GM12878 (cell line): ENCODE data around the gene SEC16A. TPM values are rescaled to one million over a fixed set of nuclear protein-coding genes. Genes with fewer than 3 reads are reported as not detected.

Experiments used
- ATAC-seq: fragments of 200-7000 bp; cut with Tn5 transposase; 3 replicates; pipeline ENCODE4 v1.9.1; 2020; ENCODE audit warnings: mild to moderate bottlenecking, moderate library complexity
- BruUV-seq: library from RNA; stranded (reverse); fragments of 400-500 nt; replicated peaks from 2 replicates; lab custom pipeline; 2021; lab: Mats Ljungman, UMichigan
- CTCF ChIA-PET: fragments of 300-600 bp; sonication (Branson Sonifier 250); formaldehyde crosslinking; extraction: SDS; loops from one replicate; lab custom pipeline; 2021; ENCODE audit warnings: inconsistent platforms; lab: Yijun Ruan, JAX
- POLR2A ChIA-PET: fragments of 350-600 bp; formaldehyde crosslinking; extraction: SDS; loops from one replicate; lab custom pipeline; 2021; ENCODE audit warnings: inconsistent platforms; lab: Charles Lee
- RAD21 ChIA-PET: fragments of 300-600 bp; sonication (Branson Sonifier 250); formaldehyde crosslinking; loops from one replicate; lab custom pipeline; 2023; ENCODE audit warnings: antibody characterized with exemption; ENCODE audit not compliant: unreplicated experiment; lab: Charles Lee
- SMC1A ChIA-PET: fragments of 300-600 bp; sonication (Branson Sonifier 250); formaldehyde crosslinking; loops from one replicate; lab custom pipeline; 2023; ENCODE audit not compliant: unreplicated experiment, uncharacterized antibody; lab: Charles Lee
- DNase-seq: peaks from one replicate; pipeline ENCODE4 v3.0.0-alpha.2; 2011; ENCODE audit warnings: low read depth, low spot score
- FAIRE-seq: peaks from 3 replicates; lab custom pipeline; 2011; peaks lifted over from hg19 to GRCh38; lab: Jason Lieb, UNC
- H2AFZ ChIP-seq: 2 replicates; pipeline ENCODE4 v1.6.0; 2011; ENCODE audit warnings: low read depth, low read length, control low read depth; ENCODE audit not compliant: control insufficient read depth
- H3K27ac ChIP-seq: 2 replicates; pipeline ENCODE4 v1.5.1; 2011; ENCODE audit warnings: control low read depth; ENCODE audit not compliant: control insufficient read depth, insufficient read depth
- H3K27me3 ChIP-seq, 2 experiments: replicated peaks in 1 of 2; 2 replicates each; pipeline versions ENCODE4 v1.6.0 to v1.6.1; 2011; ENCODE audit warnings: low read length in 1 of 2; ENCODE audit not compliant: control insufficient read depth in 2 of 2, insufficient read depth in 2 of 2
- H3K36me3 ChIP-seq, 2 experiments: 2 replicates each; pipeline ENCODE4 v1.5.1; 2011; ENCODE audit warnings: low read length in 1 of 2; ENCODE audit not compliant: control insufficient read depth in 2 of 2, insufficient read depth in 2 of 2
- H3K4me1 ChIP-seq: 2 replicates; pipeline ENCODE4 v1.6.1; 2011; ENCODE audit warnings: mild to moderate bottlenecking, low read length, moderate library complexity, mixed read lengths; ENCODE audit not compliant: control insufficient read depth, insufficient read depth
- H3K4me2 ChIP-seq: 2 replicates; pipeline ENCODE4 v1.6.0; 2011; ENCODE audit warnings: control low read depth; ENCODE audit not compliant: control insufficient read depth, insufficient read depth
- H3K4me3 ChIP-seq: fragments of 200-600 bp; sonication (generic); 2 replicates; pipeline ENCODE4 v1.5.1; 2016
- H3K79me2 ChIP-seq: 2 replicates; pipeline ENCODE4 v1.6.0; 2011; ENCODE audit warnings: low read length; ENCODE audit not compliant: control insufficient read depth, insufficient read depth
- H3K9ac ChIP-seq: 2 replicates; pipeline ENCODE4 v1.8.0; 2011; ENCODE audit warnings: low read length, control low read depth, mixed read lengths; ENCODE audit not compliant: control insufficient read depth, insufficient read depth
- H3K9me3 ChIP-seq: replicated peaks from 3 replicates; pipeline ENCODE4 v1.5.1; 2011; ENCODE audit warnings: mild to moderate bottlenecking, low read length; ENCODE audit not compliant: control insufficient read depth, insufficient read depth
- H4K20me1 ChIP-seq: 2 replicates; pipeline ENCODE4 v1.6.0; 2011; ENCODE audit not compliant: control insufficient read depth, insufficient read depth
- ATF7 ChIP-seq: fragments of 450-650 bp; IDR thresholded peaks from 2 replicates; pipeline ENCODE4 v1.6.1; 2016; ENCODE audit warnings: low read depth, mild to moderate bottlenecking
- CREM ChIP-seq: IDR thresholded peaks from 2 replicates; pipeline ENCODE4 v1.6.1; 2014; ENCODE audit warnings: antibody characterized with exemption, low read depth
- IKZF1 ChIP-seq: fragments of 450-650 bp; conservative IDR thresholded peaks from 2 replicates; pipeline ENCODE4 v1.6.1; 2017; ENCODE audit warnings: antibody characterized with exemption, mild to moderate bottlenecking
- MYC ChIP-seq: IDR thresholded peaks from 2 replicates; pipeline ENCODE4 v1.6.1; 2011; ENCODE audit warnings: mild to moderate bottlenecking, low read length, moderate library complexity, inconsistent platforms; ENCODE audit not compliant: insufficient read depth, insufficient replicate concordance, insufficient read length, severe bottlenecking
- SIX5 ChIP-seq: IDR thresholded peaks from 2 replicates; pipeline ENCODE4 v1.6.1; 2011; ENCODE audit warnings: mild to moderate bottlenecking, low read depth, low read length, moderate library complexity; ENCODE audit not compliant: severe bottlenecking
- TARDBP ChIP-seq: IDR thresholded peaks from 2 replicates; pipeline ENCODE4 v1.6.1; 2016; ENCODE audit warnings: borderline replicate concordance
- TCF7 ChIP-seq: IDR thresholded peaks from 2 replicates; pipeline ENCODE4 v1.6.1; 2014; ENCODE audit warnings: antibody characterized with exemption, borderline replicate concordance
- WGBS: methylation state at CpG from one replicate; pipeline ENCODE4 v1.1.6; 2016; ENCODE audit warnings: low lambda C conversion rate; ENCODE audit not compliant: insufficient replicate concordance, insufficient coverage; ENCODE audit errors: missing lambda C conversion rate; 5-methylcytosine and 5-hydroxymethylcytosine counted together
- in situ Hi-C: fragments of 300-500 bp; cut with MboI; formaldehyde crosslinking; loops from 9 replicates; pipeline ENCODE4 v1.14.3; 2018; ENCODE audit warnings: mixed read lengths
- intact Hi-C: fragments of 100-400 bp; cut with micrococcal nuclease; formaldehyde crosslinking; loops from one replicate; pipeline ENCODE4 v1.14.2; 2022; ENCODE audit not compliant: unreplicated experiment
- polyA plus RNA-seq, 11 experiments: library from polyadenylated mRNA; depleted of rRNA in 4 of 11; unstranded in 6 of 11; stranded (reverse) in 5 of 11; fragments of >200 nt; fragmentation: Nextera tagmentation in 4 of 11; fragmentation: Illumina TruSeq in 1 of 11; extraction: Ambion mirVana in 4 of 11; extraction: Trizol in 1 of 11; gene quantifications; 1 replicate in 1 of 11; 2 replicates in 10 of 11; pipeline versions ENCODE4 v1.2.1 to v1.2.3, GENCODE V29; 2011 to 2016; ENCODE audit warnings: inconsistent platforms in 2 of 11, missing spikeins in 2 of 11, low read depth in 1 of 11
- total RNA-seq, 4 experiments: library from RNA; depleted of rRNA in 3 of 4; stranded (reverse); fragments of >200 nt in 3 of 4; fragmentation: Illumina TruSeq in 1 of 4; extraction: Trizol in 1 of 4; gene quantifications; 2 replicates each; pipeline versions ENCODE4 v1.2.1 to v1.2.3, GENCODE V29; 2013 to 2021
- TF ChIP-seq, protein P1 (sequence below): fragments of 150-350 bp; IDR thresholded peaks from 2 replicates; pipeline ENCODE4 v1.6.1; 2014; ENCODE audit warnings: mild to moderate bottlenecking, low read depth, low read length
- TF ChIP-seq, protein P2 (sequence below): fragments of 450-650 bp; conservative IDR thresholded peaks from 2 replicates; pipeline ENCODE4 v1.6.1; 2017; ENCODE audit warnings: mild to moderate bottlenecking, moderate library complexity
- TF ChIP-seq, protein P3 (sequence below): IDR thresholded peaks from 2 replicates; pipeline ENCODE4 v1.6.1; 2012; ENCODE audit warnings: improper control_type of control experiment, low read depth, low read length; ENCODE audit not compliant: insufficient replicate concordance
- TF ChIP-seq, protein P4 (sequence below): IDR thresholded peaks from 2 replicates; pipeline ENCODE4 v1.6.1; 2011; ENCODE audit warnings: low read depth, mild to moderate bottlenecking, low read length, moderate library complexity, borderline replicate concordance; ENCODE audit errors: extremely low read depth

The SEC16A gene
- total and polyA plus RNA-seq, 10 of the 15 experiments (the other 5 are each of a cell fraction or from before 2014, with no cell fraction given), result 9.9 to 59.1 (median 21.7) TPM

DNA sequence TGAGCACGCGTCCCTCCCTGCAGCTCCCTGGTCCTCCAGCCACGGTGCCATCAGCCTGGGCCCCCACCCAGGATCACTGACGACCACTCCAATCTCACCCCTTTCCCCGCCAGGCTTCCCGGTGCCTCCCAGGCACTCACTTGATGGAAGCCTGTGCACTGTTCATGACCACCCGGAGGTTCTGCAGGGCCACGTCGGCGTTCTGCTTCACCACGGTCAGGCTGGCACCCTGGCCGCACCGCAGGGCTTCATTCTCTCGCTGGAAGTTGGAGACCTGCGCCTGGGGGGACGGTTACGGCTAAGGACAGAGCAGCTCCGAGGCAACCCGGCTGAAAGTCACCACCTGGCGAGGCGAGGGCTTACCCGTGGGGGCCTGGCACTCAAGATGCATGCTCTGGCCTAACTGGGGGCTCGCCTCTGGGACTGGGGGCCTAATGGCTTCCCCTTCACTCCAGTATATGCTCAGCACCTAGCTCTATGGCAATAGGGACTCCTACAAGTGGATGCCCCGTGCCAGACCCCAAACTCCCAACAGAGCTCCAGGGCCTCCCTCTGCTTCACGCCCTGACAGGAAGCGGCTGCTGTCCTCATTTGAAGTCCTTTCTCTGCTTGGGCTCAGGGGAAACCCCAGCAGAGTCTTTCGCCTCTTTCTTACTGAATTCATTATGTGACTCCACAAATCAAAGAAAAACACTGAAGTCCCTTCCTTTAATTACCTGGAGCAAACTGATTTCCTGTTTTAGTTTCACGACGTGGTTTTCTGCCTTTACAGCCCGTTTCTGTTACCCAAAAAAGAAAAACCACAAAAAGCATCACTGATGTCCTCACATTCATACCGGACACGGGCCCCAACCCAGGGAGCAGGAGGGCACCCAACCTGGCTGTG, 78.7 kb downstream of the SEC16A start:
- peak overlapping the region; percentile 37; the same call in 1 of the 2 replicates for H2AFZ ChIP-seq
- H3K9ac ChIP-seq, result peak overlapping the region; percentile 65
- CTCF ChIA-PET, result interaction anchor here (0.6 to 1.1 kb wide), 2 partner anchors 13 to 41 kb away, joined by 3 to 5 read pairs; no protein-coding TSS in a partner anchor
- BruUV-seq, result no TSS peak
- H3K4me2 ChIP-seq, result peak overlapping the region; percentile 90
- no peaks in the 10 kb centered on the region for H3K27me3 ChIP-seq
- ATAC-seq (peak; percentile 66), FAIRE-seq (peak; percentile 89), DNase-seq (peak; percentile 46)
- H3K36me3 ChIP-seq, result peaks cover 7 to 18% of the 10 kb centered on the region in 2 experiments; a peak in 3 of 4 replicates
- H3K4me1 ChIP-seq, result peaks cover 42% of the 10 kb centered on the region
- in situ Hi-C loops, result no loop called here
- 17% methylated on average over 32 of the region's 32 CpGs for WGBS
- peaks cover 30% of the 10 kb centered on the region for H3K79me2 ChIP-seq
- intact Hi-C loops, result no loop called here
- peak overlapping the region; percentile 37; the same call in 1 of the 2 replicates for H3K4me3 ChIP-seq
- POLR2A ChIA-PET, result interaction anchor here (0.6 to 1.9 kb wide), 3 partner anchors 16 to 41 kb away, joined by 5 to 10 read pairs (median 6); partner anchors contain the start of gene DNLZ
- H4K20me1 ChIP-seq, result no peaks in the 10 kb centered on the region
- peak overlapping the region; percentile 92 for H3K27ac ChIP-seq
- RAD21 ChIA-PET, result interaction anchor here (0.6 to 1.3 kb wide), 5 partner anchors 35 to 656 kb away, joined by 3 to 8 read pairs (median 4); partner anchors contain the start of gene DNLZ
- H3K9me3 ChIP-seq, result no peaks in the 10 kb centered on the region
- SMC1A ChIA-PET, result no interaction called here
- TF ChIP-seq, protein P1, sequence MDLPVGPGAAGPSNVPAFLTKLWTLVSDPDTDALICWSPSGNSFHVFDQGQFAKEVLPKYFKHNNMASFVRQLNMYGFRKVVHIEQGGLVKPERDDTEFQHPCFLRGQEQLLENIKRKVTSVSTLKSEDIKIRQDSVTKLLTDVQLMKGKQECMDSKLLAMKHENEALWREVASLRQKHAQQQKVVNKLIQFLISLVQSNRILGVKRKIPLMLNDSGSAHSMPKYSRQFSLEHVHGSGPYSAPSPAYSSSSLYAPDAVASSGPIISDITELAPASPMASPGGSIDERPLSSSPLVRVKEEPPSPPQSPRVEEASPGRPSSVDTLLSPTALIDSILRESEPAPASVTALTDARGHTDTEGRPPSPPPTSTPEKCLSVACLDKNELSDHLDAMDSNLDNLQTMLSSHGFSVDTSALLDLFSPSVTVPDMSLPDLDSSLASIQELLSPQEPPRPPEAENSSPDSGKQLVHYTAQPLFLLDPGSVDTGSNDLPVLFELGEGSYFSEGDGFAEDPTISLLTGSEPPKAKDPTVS, result no peak
- TF ChIP-seq ATF7, result 0 out of 2 replicates have a peak, but pooled peaks have one; percentile 25
- peak; percentile 69 for TF ChIP-seq CREM
- no peak for TF ChIP-seq TCF7
- TF ChIP-seq SIX5, result no peak
- no peak for TF ChIP-seq MYC
- TF ChIP-seq, protein P2, sequence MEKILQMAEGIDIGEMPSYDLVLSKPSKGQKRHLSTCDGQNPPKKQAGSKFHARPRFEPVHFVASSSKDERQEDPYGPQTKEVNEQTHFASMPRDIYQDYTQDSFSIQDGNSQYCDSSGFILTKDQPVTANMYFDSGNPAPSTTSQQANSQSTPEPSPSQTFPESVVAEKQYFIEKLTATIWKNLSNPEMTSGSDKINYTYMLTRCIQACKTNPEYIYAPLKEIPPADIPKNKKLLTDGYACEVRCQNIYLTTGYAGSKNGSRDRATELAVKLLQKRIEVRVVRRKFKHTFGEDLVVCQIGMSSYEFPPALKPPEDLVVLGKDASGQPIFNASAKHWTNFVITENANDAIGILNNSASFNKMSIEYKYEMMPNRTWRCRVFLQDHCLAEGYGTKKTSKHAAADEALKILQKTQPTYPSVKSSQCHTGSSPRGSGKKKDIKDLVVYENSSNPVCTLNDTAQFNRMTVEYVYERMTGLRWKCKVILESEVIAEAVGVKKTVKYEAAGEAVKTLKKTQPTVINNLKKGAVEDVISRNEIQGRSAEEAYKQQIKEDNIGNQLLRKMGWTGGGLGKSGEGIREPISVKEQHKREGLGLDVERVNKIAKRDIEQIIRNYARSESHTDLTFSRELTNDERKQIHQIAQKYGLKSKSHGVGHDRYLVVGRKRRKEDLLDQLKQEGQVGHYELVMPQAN, result no peak
- no peak for TF ChIP-seq TARDBP
- peak; percentile 60; the same call in 1 of the 2 replicates for TF ChIP-seq IKZF1
- TF ChIP-seq, protein P3, sequence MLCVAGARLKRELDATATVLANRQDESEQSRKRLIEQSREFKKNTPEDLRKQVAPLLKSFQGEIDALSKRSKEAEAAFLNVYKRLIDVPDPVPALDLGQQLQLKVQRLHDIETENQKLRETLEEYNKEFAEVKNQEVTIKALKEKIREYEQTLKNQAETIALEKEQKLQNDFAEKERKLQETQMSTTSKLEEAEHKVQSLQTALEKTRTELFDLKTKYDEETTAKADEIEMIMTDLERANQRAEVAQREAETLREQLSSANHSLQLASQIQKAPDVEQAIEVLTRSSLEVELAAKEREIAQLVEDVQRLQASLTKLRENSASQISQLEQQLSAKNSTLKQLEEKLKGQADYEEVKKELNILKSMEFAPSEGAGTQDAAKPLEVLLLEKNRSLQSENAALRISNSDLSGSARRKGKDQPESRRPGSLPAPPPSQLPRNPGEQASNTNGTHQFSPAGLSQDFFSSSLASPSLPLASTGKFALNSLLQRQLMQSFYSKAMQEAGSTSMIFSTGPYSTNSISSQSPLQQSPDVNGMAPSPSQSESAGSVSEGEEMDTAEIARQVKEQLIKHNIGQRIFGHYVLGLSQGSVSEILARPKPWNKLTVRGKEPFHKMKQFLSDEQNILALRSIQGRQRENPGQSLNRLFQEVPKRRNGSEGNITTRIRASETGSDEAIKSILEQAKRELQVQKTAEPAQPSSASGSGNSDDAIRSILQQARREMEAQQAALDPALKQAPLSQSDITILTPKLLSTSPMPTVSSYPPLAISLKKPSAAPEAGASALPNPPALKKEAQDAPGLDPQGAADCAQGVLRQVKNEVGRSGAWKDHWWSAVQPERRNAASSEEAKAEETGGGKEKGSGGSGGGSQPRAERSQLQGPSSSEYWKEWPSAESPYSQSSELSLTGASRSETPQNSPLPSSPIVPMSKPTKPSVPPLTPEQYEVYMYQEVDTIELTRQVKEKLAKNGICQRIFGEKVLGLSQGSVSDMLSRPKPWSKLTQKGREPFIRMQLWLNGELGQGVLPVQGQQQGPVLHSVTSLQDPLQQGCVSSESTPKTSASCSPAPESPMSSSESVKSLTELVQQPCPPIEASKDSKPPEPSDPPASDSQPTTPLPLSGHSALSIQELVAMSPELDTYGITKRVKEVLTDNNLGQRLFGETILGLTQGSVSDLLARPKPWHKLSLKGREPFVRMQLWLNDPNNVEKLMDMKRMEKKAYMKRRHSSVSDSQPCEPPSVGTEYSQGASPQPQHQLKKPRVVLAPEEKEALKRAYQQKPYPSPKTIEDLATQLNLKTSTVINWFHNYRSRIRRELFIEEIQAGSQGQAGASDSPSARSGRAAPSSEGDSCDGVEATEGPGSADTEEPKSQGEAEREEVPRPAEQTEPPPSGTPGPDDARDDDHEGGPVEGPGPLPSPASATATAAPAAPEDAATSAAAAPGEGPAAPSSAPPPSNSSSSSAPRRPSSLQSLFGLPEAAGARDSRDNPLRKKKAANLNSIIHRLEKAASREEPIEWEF, result no peak
- TF ChIP-seq, protein P4, sequence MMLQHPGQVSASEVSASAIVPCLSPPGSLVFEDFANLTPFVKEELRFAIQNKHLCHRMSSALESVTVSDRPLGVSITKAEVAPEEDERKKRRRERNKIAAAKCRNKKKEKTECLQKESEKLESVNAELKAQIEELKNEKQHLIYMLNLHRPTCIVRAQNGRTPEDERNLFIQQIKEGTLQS, result no peak
